Smooth muscle cell (in vitro differentiated cells): ENCODE results near the gene TFDP1. TPM values are rescaled to one million over a fixed set of nuclear protein-coding genes. Genes with fewer than 3 reads are reported as not detected.

Source experiments
- DNase-seq: peaks from one replicate; lab custom pipeline; 2025; ENCODE audit not compliant: unreplicated experiment; lab: John Stamatoyannopoulos, UW
- H2AFZ ChIP-seq: fragments of 200-600 bp; sonication (generic); 2 replicates; pipeline ENCODE4 v1.6.0; 2016; ENCODE audit warnings: antibody characterized with exemption, low read depth, mild to moderate bottlenecking
- H3F3A ChIP-seq: fragments of 200-600 bp; sonication (generic); 2 replicates; pipeline ENCODE4 v1.6.0; 2017; ENCODE audit warnings: antibody characterized with exemption, low read depth
- H3K27ac ChIP-seq: fragments of 200-600 bp; sonication (generic); 2 replicates; pipeline ENCODE4 v1.5.1; 2016; ENCODE audit warnings: low read depth, mild to moderate bottlenecking
- H3K27me3 ChIP-seq: fragments of 200-600 bp; sonication (generic); 2 replicates; pipeline ENCODE4 v1.6.1; 2016; ENCODE audit warnings: low read depth, mild to moderate bottlenecking
- H3K36me3 ChIP-seq: fragments of 200-600 bp; sonication (generic); 2 replicates; pipeline ENCODE4 v1.5.1; 2016; ENCODE audit warnings: low read depth
- H3K4me1 ChIP-seq: fragments of 200-600 bp; sonication (generic); 2 replicates; pipeline ENCODE4 v1.5.1; 2016; ENCODE audit warnings: low read depth
- H3K4me2 ChIP-seq: fragments of 200-600 bp; sonication (generic); 2 replicates; pipeline ENCODE4 v1.6.0; 2016; ENCODE audit warnings: mild to moderate bottlenecking
- H3K4me3 ChIP-seq: fragments of 200-600 bp; sonication (generic); 2 replicates; pipeline ENCODE4 v1.5.1; 2016; ENCODE audit warnings: mild to moderate bottlenecking
- H3K79me2 ChIP-seq: fragments of 200-600 bp; sonication (generic); 2 replicates; pipeline ENCODE4 v1.6.0; 2016; ENCODE audit warnings: low read depth, mild to moderate bottlenecking
- H3K9ac ChIP-seq: fragments of 200-600 bp; sonication (generic); 2 replicates; pipeline ENCODE4 v1.6.0; 2016; ENCODE audit warnings: low read depth
- H3K9me3 ChIP-seq: fragments of 200-600 bp; sonication (generic); replicated peaks from 2 replicates; pipeline ENCODE4 v1.5.1; 2016; ENCODE audit warnings: low read depth
- H4K20me1 ChIP-seq: fragments of 200-600 bp; sonication (generic); 2 replicates; pipeline ENCODE4 v1.6.0; 2016; ENCODE audit warnings: low read depth
- WGBS: methylation state at CpG from one replicate; pipeline ENCODE4 v1.1.7; 2016; ENCODE audit warnings: low lambda C conversion rate; 5-methylcytosine and 5-hydroxymethylcytosine counted together
- polyA plus RNA-seq: library from polyadenylated mRNA; unstranded; fragments of >200 nt; fragmentation: Nextera tagmentation; extraction: Ambion mirVana; gene quantifications from 2 replicates; pipeline ENCODE4 v1.2.1, GENCODE V29; 2016
- total RNA-seq: library from RNA; depleted of rRNA; stranded (reverse); fragments of >200 nt; gene quantifications from 2 replicates; pipeline ENCODE4 v1.2.3, GENCODE V29; 2014
- TF ChIP-seq, protein P1 (sequence below): fragments of 200-600 bp; sonication (generic); IDR thresholded peaks from 2 replicates; pipeline ENCODE4 v1.5.1; 2017; ENCODE audit warnings: borderline replicate concordance, mild to moderate bottlenecking, antibody characterized with exemption; ENCODE audit not compliant: insufficient read depth, poor library complexity, severe bottlenecking

TFDP1 gene
- total and polyA plus RNA-seq, 2 experiments from 2014 or later, result 52.8 to 53.6 TPM

DNA sequence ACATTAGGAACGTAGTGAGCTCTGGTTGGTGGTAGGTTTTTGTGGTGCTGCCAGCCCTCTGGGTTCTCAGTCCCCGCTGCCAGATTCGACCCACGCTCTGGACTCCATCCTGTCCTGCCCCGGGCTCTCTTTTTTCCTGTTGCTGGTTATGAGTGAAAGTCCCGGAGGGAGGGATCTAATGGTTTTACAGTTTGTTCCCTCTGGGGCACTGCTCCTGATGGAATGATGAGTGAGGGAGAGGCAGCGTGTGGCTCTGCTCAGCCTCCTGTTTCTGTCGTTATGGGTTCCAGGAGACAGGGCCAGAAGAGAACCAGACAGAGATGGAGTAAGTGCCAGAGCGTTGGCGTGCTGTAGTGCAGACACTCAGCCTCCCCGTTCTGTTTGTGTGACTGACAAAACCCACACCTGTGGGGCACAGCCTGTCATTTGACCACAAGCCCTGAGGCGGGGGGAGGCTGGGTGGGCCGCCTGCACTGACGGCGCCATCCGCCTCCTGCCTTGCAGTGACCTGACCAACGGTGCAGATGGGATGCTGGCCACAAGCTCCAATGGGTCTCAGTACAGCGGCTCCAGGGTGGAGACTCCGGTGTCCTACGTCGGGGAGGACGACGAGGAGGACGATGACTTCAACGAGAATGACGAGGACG lies 55.2 kb downstream of the TFDP1 start:
- Histone ChIP-seq H3F3A (no peaks in the 10 kb centered on the region), H2AFZ (no peak overlapping the region), H3K4me2 (no peak overlapping the region), H4K20me1 (no peaks in the 10 kb centered on the region), H3K79me2 (no peaks in the 10 kb centered on the region), H3K4me3 (no peak overlapping the region), H3K27me3 (no peaks in the 10 kb centered on the region), H3K27ac (no peak overlapping the region), H3K4me1 (no peaks in the 10 kb centered on the region), H3K9me3 (no peaks in the 10 kb centered on the region), H3K9ac (no peak overlapping the region), H3K36me3 (peaks cover 15% of the 10 kb centered on the region)
- TF ChIP-seq, protein P1, sequence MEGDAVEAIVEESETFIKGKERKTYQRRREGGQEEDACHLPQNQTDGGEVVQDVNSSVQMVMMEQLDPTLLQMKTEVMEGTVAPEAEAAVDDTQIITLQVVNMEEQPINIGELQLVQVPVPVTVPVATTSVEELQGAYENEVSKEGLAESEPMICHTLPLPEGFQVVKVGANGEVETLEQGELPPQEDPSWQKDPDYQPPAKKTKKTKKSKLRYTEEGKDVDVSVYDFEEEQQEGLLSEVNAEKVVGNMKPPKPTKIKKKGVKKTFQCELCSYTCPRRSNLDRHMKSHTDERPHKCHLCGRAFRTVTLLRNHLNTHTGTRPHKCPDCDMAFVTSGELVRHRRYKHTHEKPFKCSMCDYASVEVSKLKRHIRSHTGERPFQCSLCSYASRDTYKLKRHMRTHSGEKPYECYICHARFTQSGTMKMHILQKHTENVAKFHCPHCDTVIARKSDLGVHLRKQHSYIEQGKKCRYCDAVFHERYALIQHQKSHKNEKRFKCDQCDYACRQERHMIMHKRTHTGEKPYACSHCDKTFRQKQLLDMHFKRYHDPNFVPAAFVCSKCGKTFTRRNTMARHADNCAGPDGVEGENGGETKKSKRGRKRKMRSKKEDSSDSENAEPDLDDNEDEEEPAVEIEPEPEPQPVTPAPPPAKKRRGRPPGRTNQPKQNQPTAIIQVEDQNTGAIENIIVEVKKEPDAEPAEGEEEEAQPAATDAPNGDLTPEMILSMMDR, result no peak
- 89% methylated on average over 27 of the region's 27 CpGs for WGBS
- DNase-seq, result no peak

DNA sequence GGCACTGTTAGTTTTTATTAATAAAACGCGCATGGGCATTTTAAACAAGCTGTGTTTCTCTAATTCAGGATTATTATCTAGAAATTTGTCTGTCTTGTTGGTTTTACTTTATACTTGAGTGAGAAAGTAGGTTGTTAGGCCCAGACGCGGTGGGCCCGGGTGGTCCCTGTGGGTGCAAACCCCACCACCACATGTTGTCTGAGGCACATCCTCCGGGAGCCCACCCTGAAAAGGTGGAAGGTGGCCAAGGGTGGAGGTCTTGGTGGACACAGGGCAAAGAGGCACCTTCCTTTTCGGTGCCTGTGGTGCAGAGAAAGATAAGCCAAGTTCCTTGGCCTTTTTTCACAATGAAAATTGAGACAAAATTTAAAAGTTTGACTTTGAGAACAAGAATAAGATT lies 56.9 kb downstream of the TFDP1 start:
- Histone ChIP-seq H4K20me1 (no peaks in the 10 kb centered on the region), H2AFZ (no peak overlapping the region), H3K4me1 (no peaks in the 10 kb centered on the region), H3K27me3 (no peaks in the 10 kb centered on the region), H3K79me2 (no peaks in the 10 kb centered on the region), H3K36me3 (peaks cover 15% of the 10 kb centered on the region), H3K27ac (no peak overlapping the region), H3K4me2 (no peak overlapping the region), H3K4me3 (no peak overlapping the region), H3K9ac (no peak overlapping the region), H3F3A (no peaks in the 10 kb centered on the region), H3K9me3 (no peaks in the 10 kb centered on the region)
- DNase-seq, result no peak
- 85% methylated on average over 7 of the region's 7 CpGs for WGBS
- TF ChIP-seq, protein P1, result no peak

DNA sequence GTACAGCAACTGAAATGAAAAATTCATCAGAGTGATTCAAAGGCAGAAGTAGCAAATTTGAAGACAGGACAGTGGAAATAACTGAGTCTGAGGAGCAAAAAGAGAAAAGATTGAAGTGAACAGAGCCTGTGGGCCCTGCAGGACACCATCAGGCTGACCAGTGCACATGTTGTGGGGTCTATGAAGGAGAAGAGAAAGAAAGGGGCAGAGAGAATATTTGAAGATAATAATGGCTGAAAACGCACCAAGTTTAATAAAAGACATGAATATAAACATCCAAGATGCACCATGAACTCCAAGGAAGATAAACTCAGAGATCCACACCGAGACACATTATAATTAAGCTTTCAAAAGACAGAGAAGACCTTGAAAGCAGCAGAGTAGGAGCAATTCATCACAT lies 58.0 kb downstream of the TFDP1 start:
- H3K4me1 ChIP-seq, result no peaks in the 10 kb centered on the region

More for the DNA sequence above, 58.0 kb downstream of the TFDP1 start:
- Histone ChIP-seq H2AFZ (no peak overlapping the region), H3K36me3 (peaks cover 15% of the 10 kb centered on the region), H3K4me3 (no peak overlapping the region), H4K20me1 (no peaks in the 10 kb centered on the region), H3F3A (no peaks in the 10 kb centered on the region), H3K27ac (no peak overlapping the region), H3K4me2 (no peak overlapping the region), H3K27me3 (no peaks in the 10 kb centered on the region), H3K79me2 (no peaks in the 10 kb centered on the region), H3K9me3 (no peaks in the 10 kb centered on the region), H3K9ac (no peak overlapping the region)
- WGBS, result 100% methylated on average over 2 of the region's 2 CpGs
- no peak for DNase-seq
- TF ChIP-seq, protein P1, result no peak
